HG03097 (cell line): ENCODE results near the gene TEX51.

Experiments used
- ATAC-seq: cut with Tn5 transposase; IDR thresholded peaks from one replicate; pipeline ENCODE4 v1.9.1; 2021; ENCODE audit not compliant: unreplicated experiment, low FRiP score

TEX51 gene

GRCh38 chr2:126898636-126899035, at the start of gene TEX51:
TSS of gene TEX51 (plus strand) at chr2:126898890. CDS start at chr2:126898919, 29 bp downstream.
- no peak for ATAC-seq

- no peak for ATAC-seq
Measured at GRCh38 chr2:126849054-126849453, 49.6 kb upstream of the TEX51 start.

GRCh38 chr2:126849486-126849885, 49.2 kb upstream of the TEX51 start:
- ATAC-seq, result no peak

- ATAC-seq, result no peak
Measured at GRCh38 chr2:126849991-126850535, 48.6 kb upstream of the TEX51 start.

- no peak for ATAC-seq
Measured at GRCh38 chr2:126850940-126851339, 47.8 kb upstream of the TEX51 start.

DNA sequence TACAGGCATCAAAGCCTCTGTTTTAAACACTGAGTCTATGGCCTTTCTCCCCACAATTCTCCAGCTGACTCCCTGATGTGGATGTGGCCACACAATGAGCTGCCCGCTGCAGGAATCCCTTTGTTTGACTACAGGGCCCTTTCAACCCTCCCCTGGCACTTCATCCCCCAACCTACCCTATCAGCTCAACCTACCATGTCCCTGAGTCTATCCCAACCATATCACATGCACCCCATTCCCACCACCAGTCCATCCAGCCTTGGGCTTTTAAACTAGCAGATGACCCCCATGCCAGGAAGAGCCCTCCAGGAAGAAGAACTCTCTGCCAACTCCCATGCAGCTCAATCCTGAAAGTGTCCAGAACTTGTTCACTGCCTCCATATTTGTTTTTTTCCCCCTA, 46.9 kb upstream of the TEX51 start:
- no peak for ATAC-seq

GRCh38 chr2:126852361-126852760, 46.3 kb upstream of the TEX51 start:
- no peak for ATAC-seq

DNA sequence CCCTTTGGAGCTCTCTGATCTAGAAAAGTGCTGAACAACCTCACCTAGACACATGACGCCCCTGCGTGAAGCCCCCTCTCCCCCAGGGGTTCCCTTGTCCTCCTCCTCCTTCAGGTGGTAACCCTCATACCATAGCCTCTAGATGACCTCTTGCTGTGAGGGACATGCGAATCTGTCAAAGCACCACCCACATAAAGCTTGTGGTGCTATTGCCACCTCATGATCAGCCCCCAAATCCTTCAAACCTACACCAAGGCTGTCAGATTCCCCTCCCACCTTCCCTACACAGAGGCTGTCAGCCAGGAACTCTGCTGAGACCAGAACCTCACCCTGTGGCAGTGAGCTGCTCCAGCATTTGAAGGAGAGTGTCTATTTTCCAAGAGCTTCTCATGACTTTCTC, 43.1 kb upstream of the TEX51 start:
- no peak for ATAC-seq

- ATAC-seq, result no peak
Measured at GRCh38 chr2:126856403-126856802, 42.3 kb upstream of the TEX51 start.

- ATAC-seq, result no peak
Measured at GRCh38 chr2:126857502-126857901, 41.2 kb upstream of the TEX51 start.

- ATAC-seq, result no peak
Measured at GRCh38 chr2:126858013-126858412, 40.7 kb upstream of the TEX51 start.

DNA sequence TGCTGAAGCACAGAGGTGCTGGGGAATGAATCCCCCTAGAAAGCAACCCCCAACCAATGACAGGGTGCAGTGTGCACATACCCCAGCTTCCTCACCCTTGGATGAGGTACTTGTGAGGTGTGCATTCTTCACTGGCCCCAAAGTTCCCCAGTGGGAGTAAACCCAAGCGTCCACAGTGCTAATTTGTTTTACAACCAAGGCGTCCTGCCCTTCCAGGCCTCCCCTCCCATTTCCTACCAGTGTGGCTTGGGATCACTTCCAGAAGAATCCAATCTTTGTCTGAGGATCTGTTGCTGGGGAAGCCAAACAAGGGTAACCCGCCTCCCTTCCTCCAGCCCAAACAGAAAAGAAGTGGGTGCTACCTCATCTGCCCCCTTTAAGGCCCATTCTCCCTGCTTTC, 40.3 kb upstream of the TEX51 start:
- ATAC-seq, result no peak

- ATAC-seq, result no peak
Measured at GRCh38 chr2:126858991-126859390, 39.7 kb upstream of the TEX51 start.

DNA sequence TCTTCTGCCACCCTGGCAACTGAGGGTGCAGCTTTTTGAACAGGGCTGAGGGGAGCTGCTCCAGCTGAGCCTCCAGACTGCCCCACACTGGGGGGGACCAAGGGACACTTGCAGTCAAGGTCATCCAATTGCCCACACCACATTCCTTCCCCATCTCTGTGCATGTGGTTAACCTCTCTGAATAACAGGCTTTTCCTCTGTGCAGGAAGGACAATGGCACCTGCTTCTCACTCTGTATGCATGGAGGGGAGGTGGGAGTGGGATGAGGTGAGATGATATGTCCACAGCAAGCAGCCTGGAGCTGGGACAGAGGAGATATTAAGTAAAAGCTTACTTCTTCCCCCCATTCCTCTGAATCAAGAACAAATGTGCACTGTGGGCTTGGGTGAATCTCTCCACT, 39.1 kb upstream of the TEX51 start:
- ATAC-seq, result no peak

- no peak for ATAC-seq
Measured at GRCh38 chr2:126860385-126860784, 38.3 kb upstream of the TEX51 start.

GRCh38 chr2:126862730-126863129, 36.0 kb upstream of the TEX51 start:
- ATAC-seq, result no peak

- no peak for ATAC-seq
Measured at GRCh38 chr2:126863336-126864015, 35.2 kb upstream of the TEX51 start.

GRCh38 chr2:126864861-126865260, 33.8 kb upstream of the TEX51 start:
- no peak for ATAC-seq

- no peak for ATAC-seq
Measured at GRCh38 chr2:126866451-126866850, 32.2 kb upstream of the TEX51 start.

GRCh38 chr2:126874961-126875360, 23.7 kb upstream of the TEX51 start:
- no peak for ATAC-seq

DNA sequence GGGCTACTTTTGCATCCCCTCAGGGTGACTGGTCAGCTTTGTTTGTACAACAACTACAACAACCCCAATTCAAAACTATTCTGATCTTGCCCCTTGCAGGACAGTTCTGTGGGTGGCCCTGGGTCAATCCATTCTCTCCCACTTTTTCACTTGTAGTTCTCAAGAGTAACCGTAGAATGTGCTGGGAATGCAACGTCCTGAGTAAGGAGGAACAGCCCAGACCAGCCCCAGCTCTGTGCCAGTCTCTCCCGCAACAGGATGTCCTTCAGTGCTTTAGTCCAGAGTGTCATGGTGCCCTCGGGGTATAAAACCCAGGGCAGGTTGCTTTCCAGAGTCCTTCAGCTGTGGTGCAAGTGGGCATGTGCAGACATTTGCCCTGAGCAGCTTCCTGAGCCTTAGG, 22.1 kb upstream of the TEX51 start:
- ATAC-seq, result no peak

DNA sequence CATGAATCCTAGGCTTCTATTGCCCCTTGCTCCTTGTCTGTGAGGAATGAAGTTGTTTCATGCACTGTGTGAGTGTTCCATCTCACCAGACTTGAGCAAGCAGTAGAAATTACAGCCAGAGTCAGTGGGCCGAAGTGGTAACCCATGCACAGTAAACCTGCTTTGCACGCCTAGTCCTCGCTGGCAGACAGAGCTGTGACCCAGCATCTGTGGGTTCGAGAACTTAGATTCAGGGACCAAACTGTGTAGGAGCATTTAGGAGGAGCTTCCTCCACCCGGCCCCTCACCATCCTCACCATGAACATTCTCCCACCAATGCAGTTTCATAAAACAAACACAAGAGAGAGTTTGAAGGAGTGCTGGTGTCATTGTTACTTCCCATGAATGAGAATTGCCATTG, 21.6 kb upstream of the TEX51 start:
- ATAC-seq, result no peak
